Bronchial epithelial cell (primary cell): ENCODE results near the gene CEMIP2. TPM values are rescaled to one million over a fixed set of nuclear protein-coding genes. Genes with fewer than 3 reads are reported as not detected.

Experiments used
- DNase-seq: peaks from one replicate; pipeline ENCODE4 v3.0.0-alpha.2; 2010; ENCODE audit warnings: low read depth
- FAIRE-seq: peaks from 2 replicates; lab custom pipeline; 2011; peaks lifted over from hg19 to GRCh38; lab: Jason Lieb, UNC
- H3K27me3 ChIP-seq: 2 replicates; pipeline ENCODE4 v1.5.1; 2011; ENCODE audit warnings: low read length; ENCODE audit not compliant: control insufficient read depth, insufficient read depth
- H3K36me3 ChIP-seq: 2 replicates; pipeline ENCODE4 v1.5.1; 2011; ENCODE audit warnings: low read length; ENCODE audit not compliant: control insufficient read depth, insufficient read depth
- H3K4me3 ChIP-seq: 2 replicates; pipeline ENCODE4 v1.5.1; 2011; ENCODE audit warnings: mild to moderate bottlenecking, low read depth, low read length, control low read depth
- total RNA-seq: library from RNA; depleted of rRNA; stranded (reverse); fragments of >200 nt; gene quantifications from 2 replicates; pipeline ENCODE4 v1.2.1, GENCODE V29; 2014
- TF ChIP-seq, protein P1 (sequence below): IDR thresholded peaks from 2 replicates; pipeline ENCODE4 v1.5.1; 2011; ENCODE audit warnings: mild to moderate bottlenecking, moderate library complexity, low read length, control low read depth, inconsistent platforms; ENCODE audit not compliant: insufficient read depth, severe bottlenecking

Gene CEMIP2
- total RNA-seq, 1 donor from 2014 or later = 37.6 TPM

GRCh38 chr9:71729816-71730526 lies 38.3 kb downstream of the CEMIP2 start:
- Histone ChIP-seq H3K27me3 (no peaks in the 10 kb centered on the region), H3K36me3 (peaks cover 4% of the 10 kb centered on the region), H3K4me3 (no peak overlapping the region)
- no peak for FAIRE-seq
- TF ChIP-seq, protein P1, sequence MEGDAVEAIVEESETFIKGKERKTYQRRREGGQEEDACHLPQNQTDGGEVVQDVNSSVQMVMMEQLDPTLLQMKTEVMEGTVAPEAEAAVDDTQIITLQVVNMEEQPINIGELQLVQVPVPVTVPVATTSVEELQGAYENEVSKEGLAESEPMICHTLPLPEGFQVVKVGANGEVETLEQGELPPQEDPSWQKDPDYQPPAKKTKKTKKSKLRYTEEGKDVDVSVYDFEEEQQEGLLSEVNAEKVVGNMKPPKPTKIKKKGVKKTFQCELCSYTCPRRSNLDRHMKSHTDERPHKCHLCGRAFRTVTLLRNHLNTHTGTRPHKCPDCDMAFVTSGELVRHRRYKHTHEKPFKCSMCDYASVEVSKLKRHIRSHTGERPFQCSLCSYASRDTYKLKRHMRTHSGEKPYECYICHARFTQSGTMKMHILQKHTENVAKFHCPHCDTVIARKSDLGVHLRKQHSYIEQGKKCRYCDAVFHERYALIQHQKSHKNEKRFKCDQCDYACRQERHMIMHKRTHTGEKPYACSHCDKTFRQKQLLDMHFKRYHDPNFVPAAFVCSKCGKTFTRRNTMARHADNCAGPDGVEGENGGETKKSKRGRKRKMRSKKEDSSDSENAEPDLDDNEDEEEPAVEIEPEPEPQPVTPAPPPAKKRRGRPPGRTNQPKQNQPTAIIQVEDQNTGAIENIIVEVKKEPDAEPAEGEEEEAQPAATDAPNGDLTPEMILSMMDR = no peak
- peak; percentile 37 for DNase-seq

DNA sequence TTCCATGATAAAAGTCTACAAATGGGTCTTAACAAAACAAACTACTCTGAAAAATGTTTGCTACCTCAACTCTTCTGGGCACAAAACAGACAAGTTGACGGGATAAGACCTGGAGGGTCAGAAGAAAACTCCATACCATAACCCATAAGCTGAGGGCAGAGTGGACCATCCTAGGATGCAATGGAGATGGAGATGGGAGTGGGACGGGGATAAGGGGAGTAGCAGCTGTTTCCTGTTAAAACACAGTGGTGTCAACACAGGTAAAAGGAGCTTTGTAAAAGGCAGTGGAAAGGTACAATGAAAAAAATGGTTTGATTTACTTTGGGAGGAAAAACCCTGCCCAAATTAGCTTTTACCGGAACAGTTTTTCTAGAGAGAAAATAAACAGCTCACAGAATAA lies 41.6 kb downstream of the CEMIP2 start:
- FAIRE-seq = no peak
- Histone ChIP-seq H3K4me3 (no peak overlapping the region), H3K27me3 (no peaks in the 10 kb centered on the region), H3K36me3 (peaks cover 7% of the 10 kb centered on the region)
- TF ChIP-seq, protein P1 = no peak
- no peak for DNase-seq

GRCh38 chr9:71725590-71726338 lies 42.5 kb downstream of the CEMIP2 start:
- Histone ChIP-seq H3K36me3 (peaks cover 7% of the 10 kb centered on the region), H3K27me3 (no peaks in the 10 kb centered on the region), H3K4me3 (no peak overlapping the region)
- DNase-seq = peak; percentile 99
- TF ChIP-seq, protein P1 = no peak
- no peak for FAIRE-seq

DNA sequence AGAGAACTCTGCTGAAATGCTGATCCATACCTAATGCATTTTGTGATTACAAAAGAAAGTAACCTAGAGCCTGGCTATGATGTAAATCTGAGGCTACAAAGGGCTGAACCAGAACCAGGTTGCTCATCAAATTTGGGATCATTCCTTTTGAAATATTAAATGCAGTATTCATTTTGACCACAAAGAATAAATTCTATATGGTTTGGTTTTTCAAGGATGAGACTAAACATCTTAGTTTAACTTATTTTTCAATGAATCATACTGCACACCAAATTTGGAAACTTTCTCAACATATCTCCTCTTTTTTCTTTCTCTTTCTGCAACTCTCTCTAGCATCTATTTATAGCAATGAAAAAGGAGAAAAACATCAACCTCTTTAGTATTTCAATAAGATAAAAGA lies 46.5 kb downstream of the CEMIP2 start:
- Histone ChIP-seq H3K4me3 (no peak overlapping the region), H3K27me3 (no peaks in the 10 kb centered on the region), H3K36me3 (peaks cover 7% of the 10 kb centered on the region)
- FAIRE-seq (no peak), DNase-seq (no peak)
- TF ChIP-seq, protein P1 = no peak

DNA sequence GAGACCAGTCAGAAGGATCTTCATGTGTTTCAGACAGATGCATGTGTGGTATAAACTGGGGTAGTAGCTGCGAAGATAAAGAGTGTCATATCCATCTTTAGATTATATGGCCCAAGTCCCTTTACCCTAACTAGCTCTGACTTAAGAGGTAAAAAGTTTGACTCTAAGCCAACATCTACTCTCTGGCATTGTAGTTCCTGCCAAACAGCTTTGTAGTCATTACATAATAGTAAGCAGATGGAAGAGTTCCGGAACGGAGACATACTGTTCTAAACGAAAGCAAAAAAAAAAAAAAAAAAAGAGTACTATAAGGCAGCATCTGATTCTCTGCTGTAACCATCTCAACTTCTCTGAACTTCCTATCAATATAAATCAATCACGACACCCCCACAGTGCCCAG lies 48.8 kb downstream of the CEMIP2 start:
- TF ChIP-seq, protein P1 = no peak
- FAIRE-seq = no peak

More for the DNA sequence above, 48.8 kb downstream of the CEMIP2 start:
- Histone ChIP-seq H3K27me3 (no peaks in the 10 kb centered on the region), H3K36me3 (peaks cover 8% of the 10 kb centered on the region), H3K4me3 (no peak overlapping the region)
- peak; percentile 56 for DNase-seq
